GM21381 (cell line): ENCODE results near the gene NDUFS3.

Source experiments
- ATAC-seq: cut with Tn5 transposase; IDR thresholded peaks from one replicate; pipeline ENCODE4 v1.9.1; 2021; ENCODE audit warnings: mild to moderate bottlenecking, moderate library complexity; ENCODE audit not compliant: unreplicated experiment

NDUFS3 gene

GRCh38 chr11:47628026-47628425, 49.2 kb downstream of the NDUFS3 start:
- no peak for ATAC-seq

DNA sequence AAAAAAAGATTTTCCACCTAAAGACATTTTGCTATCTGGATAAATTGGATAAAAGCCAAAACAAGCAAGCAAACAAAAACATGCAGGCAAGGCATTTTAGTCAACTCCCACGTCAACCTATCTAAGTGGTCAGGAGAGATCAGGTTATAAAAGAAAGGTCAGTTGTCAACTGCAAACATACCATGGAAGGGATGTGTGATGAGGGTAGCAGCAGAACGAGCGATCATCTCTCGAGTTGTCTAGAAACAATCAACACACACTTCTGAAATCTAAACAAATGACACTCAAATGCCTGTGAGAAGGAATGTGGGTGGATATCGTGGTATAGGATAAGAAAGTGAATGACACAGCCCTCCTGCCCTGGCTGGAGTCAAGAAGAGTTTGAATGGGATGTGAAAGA, 52.6 kb downstream of the NDUFS3 start:
- no peak for ATAC-seq
